GM12874 (cell line): Measurements from ENCODE around the gene DYSF.

Experiments
- TF ChIP-seq, protein P1 (sequence below): IDR thresholded peaks from 2 replicates; pipeline ENCODE4 v1.5.1; 2011; ENCODE audit warnings: low read depth, mild to moderate bottlenecking, control low read depth, low read length, moderate library complexity; ENCODE audit not compliant: insufficient read depth

Gene DYSF

DNA sequence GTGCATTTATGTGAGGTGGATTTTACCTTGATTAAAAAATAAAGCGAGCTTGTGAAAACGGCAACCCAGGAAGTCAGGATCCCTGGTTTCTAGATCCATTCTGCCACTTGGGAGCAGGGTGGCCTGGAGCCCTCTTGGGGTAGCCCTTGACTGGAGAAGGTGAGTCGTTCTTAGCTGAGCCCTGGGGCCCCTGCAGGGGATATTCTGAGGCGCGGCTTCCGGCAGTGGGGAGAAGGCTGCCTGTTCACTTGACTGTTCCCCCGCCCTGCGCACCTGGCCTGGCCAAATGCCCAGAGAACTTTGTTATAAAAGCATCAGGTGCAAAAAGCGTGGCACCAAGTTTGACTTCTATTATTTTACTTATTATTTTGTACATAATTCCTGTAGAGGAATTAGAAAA lies 221.9 kb downstream of the DYSF start:
- TF ChIP-seq, protein P1, sequence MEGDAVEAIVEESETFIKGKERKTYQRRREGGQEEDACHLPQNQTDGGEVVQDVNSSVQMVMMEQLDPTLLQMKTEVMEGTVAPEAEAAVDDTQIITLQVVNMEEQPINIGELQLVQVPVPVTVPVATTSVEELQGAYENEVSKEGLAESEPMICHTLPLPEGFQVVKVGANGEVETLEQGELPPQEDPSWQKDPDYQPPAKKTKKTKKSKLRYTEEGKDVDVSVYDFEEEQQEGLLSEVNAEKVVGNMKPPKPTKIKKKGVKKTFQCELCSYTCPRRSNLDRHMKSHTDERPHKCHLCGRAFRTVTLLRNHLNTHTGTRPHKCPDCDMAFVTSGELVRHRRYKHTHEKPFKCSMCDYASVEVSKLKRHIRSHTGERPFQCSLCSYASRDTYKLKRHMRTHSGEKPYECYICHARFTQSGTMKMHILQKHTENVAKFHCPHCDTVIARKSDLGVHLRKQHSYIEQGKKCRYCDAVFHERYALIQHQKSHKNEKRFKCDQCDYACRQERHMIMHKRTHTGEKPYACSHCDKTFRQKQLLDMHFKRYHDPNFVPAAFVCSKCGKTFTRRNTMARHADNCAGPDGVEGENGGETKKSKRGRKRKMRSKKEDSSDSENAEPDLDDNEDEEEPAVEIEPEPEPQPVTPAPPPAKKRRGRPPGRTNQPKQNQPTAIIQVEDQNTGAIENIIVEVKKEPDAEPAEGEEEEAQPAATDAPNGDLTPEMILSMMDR = no peak

DNA sequence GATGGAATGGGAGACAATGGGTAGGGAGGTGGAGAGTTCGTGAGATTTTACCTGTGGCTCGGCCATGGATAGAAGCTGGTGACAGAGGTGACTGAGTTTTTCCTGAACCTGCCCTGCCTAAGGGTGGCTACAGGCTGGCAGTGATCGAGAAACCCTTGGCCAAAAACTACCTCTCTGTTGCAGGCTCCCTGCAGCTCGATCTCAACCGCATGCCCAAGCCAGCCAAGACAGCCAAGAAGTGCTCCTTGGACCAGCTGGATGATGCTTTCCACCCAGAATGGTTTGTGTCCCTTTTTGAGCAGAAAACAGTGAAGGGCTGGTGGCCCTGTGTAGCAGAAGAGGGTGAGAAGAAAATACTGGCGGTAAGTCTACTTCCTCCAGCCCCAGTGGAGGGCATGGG lies 225.5 kb downstream of the DYSF start:
- TF ChIP-seq, protein P1 = no peak

DNA sequence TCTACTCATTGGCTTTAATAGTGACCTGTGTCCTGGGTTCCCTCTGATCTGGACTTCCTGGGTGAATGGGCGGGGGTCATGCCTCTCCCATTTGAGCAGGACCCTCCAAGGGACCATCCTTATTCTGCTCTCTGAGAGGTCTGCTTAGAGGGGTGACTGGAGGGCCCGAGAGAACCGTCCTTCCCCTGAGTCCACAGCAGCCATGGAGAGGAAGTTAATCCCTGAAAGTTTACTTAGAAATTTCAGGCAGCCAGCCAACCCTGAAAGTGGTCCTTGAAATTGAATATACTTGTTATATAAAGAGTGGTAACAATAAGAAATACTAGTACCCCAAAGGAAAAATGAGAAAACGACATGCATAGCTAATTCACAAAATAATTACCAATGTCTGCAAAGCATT lies 226.1 kb downstream of the DYSF start:
- TF ChIP-seq, protein P1 = no peak

GRCh38 chr2:71680925-71681324 lies 227.6 kb downstream of the DYSF start:
- TF ChIP-seq, protein P1 = no peak

DNA sequence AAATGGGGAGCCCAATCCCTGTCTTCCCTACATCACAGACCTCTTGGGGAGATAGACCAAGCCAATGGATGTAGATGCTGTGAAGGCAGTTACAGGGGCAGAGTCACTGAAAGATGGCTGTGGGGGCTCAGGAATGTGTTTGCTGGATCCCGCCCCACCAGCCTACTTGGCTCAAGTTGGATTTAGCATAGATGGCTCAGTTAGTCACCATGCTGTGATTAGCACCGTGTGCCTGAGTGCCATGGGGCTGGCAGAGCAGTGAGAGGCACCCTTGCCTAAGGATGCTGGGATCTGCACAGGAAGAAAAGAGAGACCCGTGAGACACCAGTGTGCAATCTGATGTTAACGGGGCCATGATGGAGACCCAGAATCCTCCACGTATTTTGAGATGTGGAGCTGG lies 228.3 kb downstream of the DYSF start:
- TF ChIP-seq, protein P1 = no peak

- TF ChIP-seq, protein P1 = no peak
These were observed 229.0 kb downstream of the DYSF start for GRCh38 chr2:71682341-71682740.

- TF ChIP-seq, protein P1 = no peak
These were observed 229.7 kb downstream of the DYSF start for GRCh38 chr2:71683070-71683469.

GRCh38 chr2:71683666-71684065 lies 230.3 kb downstream of the DYSF start:
- TF ChIP-seq, protein P1 = no peak
